Heart right ventricle (tissue), 16 donors: Measurements from ENCODE around the gene HSD17B8. TPM values are rescaled to one million over a fixed set of nuclear protein-coding genes. Genes with fewer than 3 reads are reported as not detected.

Experiments used
- ATAC-seq, 8 donors: fragments of 200-7000 bp; cut with Tn5 transposase; one replicate each; pipeline ENCODE4 v1.9.1; 2020; ENCODE audit warnings: mild to moderate bottlenecking in 8 of 8, moderate library complexity in 8 of 8, moderate number of reproducible peaks in 1 of 8
- DNase-seq, 2 donors: peaks; one replicate each; pipeline ENCODE4 v3.0.0-alpha.2; 2020
- H3K27ac ChIP-seq, 10 donors: fragments of 200-600 bp; sonication (generic) in 2 of 10; one replicate each; pipeline versions ENCODE4 v1.5.0 to v1.8.0; 2020 to 2022; ENCODE audit warnings: mild to moderate bottlenecking in 3 of 10
- H3K27me3 ChIP-seq, 7 donors: fragments of 200-600 bp; one replicate each; pipeline ENCODE4 v1.8.0; 2021 to 2022; ENCODE audit warnings: mild to moderate bottlenecking in 2 of 7
- H3K36me3 ChIP-seq, 9 donors: fragments of 200-600 bp; sonication (generic) in 1 of 9; one replicate each; pipeline versions ENCODE4 v1.5.0 to v1.8.0; 2020 to 2022; ENCODE audit warnings: mild to moderate bottlenecking in 2 of 9
- H3K4me1 ChIP-seq, 9 donors: fragments of 200-600 bp; sonication (generic) in 1 of 9; one replicate each; pipeline versions ENCODE4 v1.5.0 to v1.8.0; 2020 to 2022; ENCODE audit warnings: mild to moderate bottlenecking in 4 of 9
- H3K4me3 ChIP-seq, 10 donors: fragments of 200-600 bp; sonication (generic) in 2 of 10; one replicate each; pipeline versions ENCODE4 v1.5.0 to v1.8.0; 2020 to 2022; ENCODE audit warnings: mild to moderate bottlenecking in 7 of 10, moderate library complexity in 2 of 10
- H3K9me3 ChIP-seq, 11 donors: fragments of 200-600 bp in 10 of 11; sonication (generic) in 2 of 11; one replicate each; pipeline versions ENCODE4 v1.5.0 to v1.8.0; 2013 to 2022; ENCODE audit warnings: mild to moderate bottlenecking in 2 of 11, control low read depth in 1 of 11, moderate library complexity in 1 of 11
- CTCF ChIP-seq, 9 donors: fragments of 200-600 bp; sonication (generic) in 2 of 9; IDR thresholded peaks; one replicate each; pipeline versions ENCODE4 v1.5.0 to v1.8.0; 2021 to 2022; ENCODE audit warnings: antibody characterized with exemption in 9 of 9, mild to moderate bottlenecking in 5 of 9, moderate library complexity in 1 of 9
- WGBS, 2 donors: extraction: QIAGEN DNeasy Blood & Tissue Kit; methylation state at CpG; one replicate each; pipeline ENCODE4 v1.1.7; 2013; ENCODE audit warnings: inconsistent platforms in 1 of 2; 5-methylcytosine and 5-hydroxymethylcytosine counted together
- intact Hi-C, 10 donors: fragments of 100-400 bp; cut with DNase I; formaldehyde crosslinking; loops; one replicate each; pipeline versions ENCODE4 v1.11.1 to v1.14.2; 2022
- polyA plus RNA-seq, 2 donors: library from polyadenylated mRNA; stranded (reverse); fragments of 200-250 nt; gene quantifications; one replicate each; pipeline ENCODE4 v1.2.3, GENCODE V29; 2013
- total RNA-seq, 10 donors: library from RNA; stranded (reverse); fragmentation: NEBNext Ultra II Directional in 3 of 10; extraction: Animal tissue kit (Norgen Biotek cat#: 25700) in 3 of 10; gene quantifications; one replicate each; pipeline versions ENCODE4 v1.2.1 to v1.2.4, GENCODE V29; 2021 to 2023
- donor health status: Arrhythmogenic right ventricular cardiomyopathy.
- donor health status: ischemic (EF 13 %, LVEDD 7.1; RV severe dilation, severe dysfunction).
- donor health status: healthy with polysubstance abuse.
- donor health status: DM: no; HTN: yes; CAD: no.
- donor health status: DM: no; HTN: no; CAD: no.
- donor health status: ischemic (EF 25% LVEDD 6.9; RV normal size, moderate dysfunction).
- donor health status: ischemic (EF 25% LVEDD 5.7; RV mildly dilated, moderate dysfunction).
- donor health status: healthy.
- donor health status: DM: yes; HTN: yes; CAD: no.
- donor health status: Ischemic cardiomyopathy.
- donor health status: ischemic (EF 35%, LVEDD 5.7; RV mildly dilated, moderate dysfunction).
- donor health status: nonischemic (EF 11% LVEDD 7.7; RV severe dilation, severe dysfunction).
- donor health status: DM: yes; HTN: yes; CAD: no.
- donor health status: PGD.
- donor health status: ischemic (EF 29% LVEDD 5.4; RV normal size, mild dysfunction).
- donor health status: nonischemic (EF 23%, LVEDD 6.1; RV moderate dilation, normal function).

HSD17B8 gene
- total and polyA plus RNA-seq, 12 donors = 7.4 to 25.5 (median 21.4) TPM

DNA sequence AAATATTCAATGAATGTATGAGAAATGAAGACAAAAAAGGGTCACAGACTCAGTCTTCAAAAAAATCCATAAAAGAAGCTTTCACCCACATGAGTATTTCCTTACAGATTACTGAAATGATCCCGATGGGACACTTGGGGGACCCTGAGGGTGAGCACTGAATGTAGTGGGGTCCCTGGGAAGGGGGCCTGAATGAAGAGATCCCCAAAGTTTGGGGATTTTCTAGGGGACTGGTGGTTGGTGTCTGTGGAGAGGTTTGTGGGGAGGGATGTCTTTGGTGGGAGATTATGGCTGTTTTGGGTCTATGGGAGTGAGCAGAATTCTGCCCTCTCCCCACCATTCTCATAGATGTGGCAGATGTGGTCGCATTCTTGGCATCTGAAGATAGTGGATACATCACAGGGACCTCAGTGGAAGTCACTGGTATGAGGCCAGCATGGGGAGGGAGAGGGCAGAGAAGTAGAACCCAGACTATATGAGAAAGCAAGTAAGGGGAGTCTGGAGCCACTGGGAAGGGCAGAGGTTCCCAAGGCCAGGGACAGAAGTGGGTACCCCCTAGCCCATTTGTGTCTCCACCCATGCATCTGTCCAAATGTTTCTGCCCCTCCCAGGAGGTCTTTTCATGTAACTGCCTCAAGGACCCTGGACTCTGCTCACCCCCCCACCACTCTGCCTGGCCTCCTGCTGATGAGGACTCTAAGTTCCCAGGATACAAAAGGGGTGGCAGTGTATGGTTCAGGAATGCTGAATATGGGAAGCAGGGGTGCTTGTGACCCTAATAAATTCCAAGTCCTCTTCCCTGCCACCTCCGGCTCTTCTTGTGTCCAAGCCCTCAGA, 1.8 kb downstream of the HSD17B8 start:
- ATAC-seq (no peak), DNase-seq (no peak)
- Histone ChIP-seq H3K36me3 (peaks cover 0 to 47% (median 29%) of the 10 kb centered on the region in 9 donors), H3K4me1 (peaks cover 20 to 60% (median 45%) of the 10 kb centered on the region in 9 donors), H3K9me3 (no peaks in the 10 kb centered on the region), H3K4me3 (no peak overlapping the region), H3K27ac (no peak overlapping the region), H3K27me3 (no peaks in the 10 kb centered on the region)
- intact Hi-C loops = loop anchor here in 2 of 10 donors (10.0 kb wide), 2 partner anchors 489 to 1031 kb away; partner anchors contain the start of genes AGPAT1 (in 1 of the 2) and RNF5 (in 1 of the 2)
- TF ChIP-seq CTCF (IDR thresholded peaks at IDR 0.05) = no peak
- WGBS, 2 donors = 79 to 80% methylated on average over 3 of the region's 3 CpGs

- H3K36me3 ChIP-seq = peaks cover 0 to 49% (median 26%) of the 10 kb centered on the region in 9 donors
- 17 to 19% methylated on average over 19 to 20 of the region's 20 CpGs for WGBS, 2 donors
- intact Hi-C loops = loop anchor here in 2 of 10 donors (10.0 kb wide), 2 partner anchors 488 to 1032 kb away; partner anchors contain the start of genes AGPAT1 (in 1 of the 2) and RNF5 (in 1 of the 2)
- H3K4me3 ChIP-seq = peak overlapping the region in 9 of 10 donors; percentile 60 to 98 (median 95)
- H3K27ac ChIP-seq = peak overlapping the region in 6 of 10 donors; percentile 96 to 99 (median 98)
- H3K27me3 ChIP-seq = no peaks in the 10 kb centered on the region
- TF ChIP-seq CTCF (IDR thresholded peaks at IDR 0.05) = no peak
- no peaks in the 10 kb centered on the region for H3K9me3 ChIP-seq
- ATAC-seq (no peak), DNase-seq (no peak)
- H3K4me1 ChIP-seq = peaks cover 12 to 53% (median 39%) of the 10 kb centered on the region in 9 donors
Measured at GRCh38 chr6:33206864-33207551, 2.6 kb downstream of the HSD17B8 start.

- DNase-seq = peak; percentile 53 to 58
- 1 to 2% methylated on average over 29 of the region's 29 CpGs for WGBS, 2 donors
- peak; percentile 10 to 45 (median 32) for ATAC-seq
- Histone ChIP-seq H3K27ac (peak overlapping the region; percentile 79 to 99 (median 97)), H3K4me1 (peaks cover 8 to 53% (median 35%) of the 10 kb centered on the region in 9 donors), H3K27me3 (peaks cover 0 to 4% (median 0%) of the 10 kb centered on the region in 7 donors), H3K36me3 (peaks cover 0 to 45% (median 19%) of the 10 kb centered on the region in 9 donors), H3K4me3 (peak overlapping the region; percentile 60 to 98 (median 94)), H3K9me3 (no peaks in the 10 kb centered on the region)
- no peak for TF ChIP-seq CTCF (IDR thresholded peaks at IDR 0.05)
- intact Hi-C loops = loop anchor here in 2 of 10 donors (10.0 kb wide), 2 partner anchors 487 to 1033 kb away; partner anchors contain the start of genes AGPAT1 (in 1 of the 2) and RNF5 (in 1 of the 2)
Measured at GRCh38 chr6:33207552-33208090, 3.2 kb downstream of the HSD17B8 start.
